BE2C (cell line): Measurements from ENCODE around the gene ARIH1.

ENCODE experiments used
- DNase-seq: peaks from one replicate; pipeline ENCODE4 v3.0.0-alpha.2; 2020
- H3K27me3 ChIP-seq: fragments of 250-450 bp; sonication (Bioruptor Pico); 2 replicates; pipeline ENCODE4 v1.5.1; 2020; ENCODE audit warnings: mild to moderate bottlenecking
- H3K36me3 ChIP-seq: fragments of 250-450 bp; sonication (Bioruptor Pico); 2 replicates; pipeline ENCODE4 v1.5.1; 2020; ENCODE audit warnings: mild to moderate bottlenecking
- H3K4me1 ChIP-seq: fragments of 250-450 bp; sonication (Bioruptor Pico); 2 replicates; pipeline ENCODE4 v1.5.1; 2020
- H3K4me3 ChIP-seq: 2 replicates; pipeline ENCODE4 v1.5.1; 2011; ENCODE audit warnings: low read depth, low read length
- H3K9me3 ChIP-seq: fragments of 250-450 bp; sonication (Bioruptor Pico); 2 replicates; pipeline ENCODE4 v1.5.1; 2020
- TF ChIP-seq, protein P1 (sequence below): IDR thresholded peaks from 2 replicates; pipeline ENCODE4 v1.5.1; 2012; ENCODE audit warnings: mild to moderate bottlenecking, low read depth, low read length

The ARIH1 gene

DNA sequence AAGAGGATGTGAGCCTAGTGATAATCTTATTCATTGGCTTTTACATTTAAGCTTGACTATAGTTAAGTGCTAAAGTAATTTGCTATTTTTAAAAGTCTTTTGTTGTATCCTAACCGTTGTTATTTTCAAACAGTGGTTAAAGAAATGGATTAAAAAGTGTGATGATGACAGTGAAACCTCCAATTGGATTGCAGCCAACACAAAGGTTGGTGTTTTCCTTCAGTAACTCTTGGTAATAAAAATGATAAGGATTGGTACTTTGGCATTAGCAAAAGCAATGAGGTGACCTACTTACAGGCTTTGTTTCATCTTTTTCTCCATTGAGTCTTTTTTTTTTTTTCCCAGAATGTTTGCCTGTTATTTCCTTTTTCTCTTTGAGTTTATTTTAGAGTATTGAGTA lies 92.8 kb downstream of the ARIH1 start:
- H3K36me3 ChIP-seq: peaks cover 36% of the 10 kb centered on the region
- no peaks in the 10 kb centered on the region for H3K4me1 ChIP-seq
- no peaks in the 10 kb centered on the region for H3K27me3 ChIP-seq
- TF ChIP-seq, protein P1, sequence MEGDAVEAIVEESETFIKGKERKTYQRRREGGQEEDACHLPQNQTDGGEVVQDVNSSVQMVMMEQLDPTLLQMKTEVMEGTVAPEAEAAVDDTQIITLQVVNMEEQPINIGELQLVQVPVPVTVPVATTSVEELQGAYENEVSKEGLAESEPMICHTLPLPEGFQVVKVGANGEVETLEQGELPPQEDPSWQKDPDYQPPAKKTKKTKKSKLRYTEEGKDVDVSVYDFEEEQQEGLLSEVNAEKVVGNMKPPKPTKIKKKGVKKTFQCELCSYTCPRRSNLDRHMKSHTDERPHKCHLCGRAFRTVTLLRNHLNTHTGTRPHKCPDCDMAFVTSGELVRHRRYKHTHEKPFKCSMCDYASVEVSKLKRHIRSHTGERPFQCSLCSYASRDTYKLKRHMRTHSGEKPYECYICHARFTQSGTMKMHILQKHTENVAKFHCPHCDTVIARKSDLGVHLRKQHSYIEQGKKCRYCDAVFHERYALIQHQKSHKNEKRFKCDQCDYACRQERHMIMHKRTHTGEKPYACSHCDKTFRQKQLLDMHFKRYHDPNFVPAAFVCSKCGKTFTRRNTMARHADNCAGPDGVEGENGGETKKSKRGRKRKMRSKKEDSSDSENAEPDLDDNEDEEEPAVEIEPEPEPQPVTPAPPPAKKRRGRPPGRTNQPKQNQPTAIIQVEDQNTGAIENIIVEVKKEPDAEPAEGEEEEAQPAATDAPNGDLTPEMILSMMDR: no peak
- H3K4me3 ChIP-seq: no peak overlapping the region
- no peak for DNase-seq
- no peaks in the 10 kb centered on the region for H3K9me3 ChIP-seq

DNA sequence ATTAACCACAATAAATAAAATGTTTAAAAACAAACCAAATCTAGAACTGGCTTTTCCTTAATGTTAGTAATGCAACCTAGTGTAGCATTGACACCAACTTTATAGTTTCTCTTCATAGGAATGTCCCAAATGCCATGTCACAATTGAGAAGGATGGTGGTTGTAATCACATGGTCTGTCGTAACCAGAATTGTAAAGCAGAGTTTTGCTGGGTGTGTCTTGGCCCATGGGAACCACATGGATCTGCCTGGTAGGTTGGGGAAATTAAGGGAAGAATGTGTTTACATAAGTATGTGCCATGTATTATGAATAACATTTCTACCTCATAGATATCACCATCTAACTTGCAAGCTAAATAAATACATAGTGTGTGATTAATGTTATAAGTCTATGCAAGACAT lies 95.9 kb downstream of the ARIH1 start:
- peaks cover 24% of the 10 kb centered on the region for H3K36me3 ChIP-seq
- no peaks in the 10 kb centered on the region for H3K4me1 ChIP-seq
- TF ChIP-seq, protein P1: no peak
- H3K4me3 ChIP-seq: no peak overlapping the region
- no peaks in the 10 kb centered on the region for H3K9me3 ChIP-seq
- no peak for DNase-seq
- no peaks in the 10 kb centered on the region for H3K27me3 ChIP-seq

DNA sequence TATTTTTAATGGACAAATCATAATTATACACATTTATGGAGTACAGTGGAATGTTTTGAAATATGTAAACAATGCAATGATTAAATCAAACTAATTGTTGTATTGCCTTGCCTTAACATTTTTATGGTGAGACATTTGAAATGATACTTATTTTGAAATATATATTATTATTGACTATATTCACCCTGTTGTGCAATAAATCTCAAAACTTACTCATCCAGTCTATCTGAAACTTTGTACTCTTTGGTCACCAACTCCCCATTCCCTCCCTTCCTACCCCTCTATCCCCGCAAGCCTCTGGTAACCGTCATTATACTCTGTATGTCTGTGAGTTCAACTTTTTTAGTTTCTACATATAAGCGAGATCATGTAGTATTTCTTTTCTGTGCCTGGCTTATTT lies 105.7 kb downstream of the ARIH1 start:
- Histone ChIP-seq H3K36me3 (peaks cover 47% of the 10 kb centered on the region), H3K4me1 (no peaks in the 10 kb centered on the region), H3K27me3 (no peaks in the 10 kb centered on the region), H3K4me3 (no peak overlapping the region), H3K9me3 (no peaks in the 10 kb centered on the region)
- no peak for DNase-seq
- TF ChIP-seq, protein P1: no peak

DNA sequence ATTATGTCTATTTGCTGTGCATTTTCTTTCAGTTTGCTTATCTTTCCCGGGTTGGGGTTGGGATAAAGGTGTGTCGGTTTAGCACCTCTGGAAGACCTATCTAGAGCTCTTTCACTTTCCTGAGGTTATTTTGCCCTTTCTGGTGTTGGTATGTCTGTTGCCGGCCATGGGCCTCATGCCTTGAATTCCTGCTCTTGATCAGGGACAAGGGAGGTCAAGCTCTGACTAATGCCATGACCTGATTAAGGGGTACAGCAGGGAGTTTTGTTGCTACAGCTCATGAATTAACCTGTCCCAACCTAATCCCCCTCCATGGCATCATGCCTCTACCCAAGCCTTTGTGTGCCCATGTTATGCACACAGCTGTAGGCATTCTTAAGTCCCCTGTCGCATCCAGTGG lies 109.9 kb downstream of the ARIH1 start:
- H3K36me3 ChIP-seq: peaks cover 36% of the 10 kb centered on the region
- DNase-seq: no peak
- no peaks in the 10 kb centered on the region for H3K9me3 ChIP-seq
- H3K4me1 ChIP-seq: no peaks in the 10 kb centered on the region
- TF ChIP-seq, protein P1: no peak
- H3K27me3 ChIP-seq: no peaks in the 10 kb centered on the region
- no peak overlapping the region for H3K4me3 ChIP-seq

DNA sequence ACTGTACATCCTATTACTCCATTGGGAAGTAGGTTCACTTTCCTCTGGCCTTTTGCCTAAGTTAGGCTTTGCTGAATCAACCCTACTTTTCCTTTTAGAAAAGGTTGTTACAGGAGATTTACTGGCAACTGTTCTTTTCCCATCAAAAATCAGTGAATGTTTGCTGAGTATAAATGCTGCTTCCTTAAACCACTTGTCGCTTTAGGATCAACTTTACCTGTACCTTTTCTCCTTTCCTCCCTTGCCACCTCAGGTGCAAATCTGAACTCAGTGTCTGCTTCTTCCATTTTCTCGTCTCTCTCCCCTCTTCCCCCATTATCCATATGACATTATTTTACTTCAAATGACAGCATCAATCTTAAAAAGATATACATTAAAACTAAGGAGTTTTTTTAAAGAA lies 110.9 kb downstream of the ARIH1 start:
- Histone ChIP-seq H3K27me3 (no peaks in the 10 kb centered on the region), H3K4me1 (no peaks in the 10 kb centered on the region), H3K9me3 (no peaks in the 10 kb centered on the region), H3K36me3 (peaks cover 32% of the 10 kb centered on the region), H3K4me3 (no peak overlapping the region)
- no peak for DNase-seq
- TF ChIP-seq, protein P1: no peak

DNA sequence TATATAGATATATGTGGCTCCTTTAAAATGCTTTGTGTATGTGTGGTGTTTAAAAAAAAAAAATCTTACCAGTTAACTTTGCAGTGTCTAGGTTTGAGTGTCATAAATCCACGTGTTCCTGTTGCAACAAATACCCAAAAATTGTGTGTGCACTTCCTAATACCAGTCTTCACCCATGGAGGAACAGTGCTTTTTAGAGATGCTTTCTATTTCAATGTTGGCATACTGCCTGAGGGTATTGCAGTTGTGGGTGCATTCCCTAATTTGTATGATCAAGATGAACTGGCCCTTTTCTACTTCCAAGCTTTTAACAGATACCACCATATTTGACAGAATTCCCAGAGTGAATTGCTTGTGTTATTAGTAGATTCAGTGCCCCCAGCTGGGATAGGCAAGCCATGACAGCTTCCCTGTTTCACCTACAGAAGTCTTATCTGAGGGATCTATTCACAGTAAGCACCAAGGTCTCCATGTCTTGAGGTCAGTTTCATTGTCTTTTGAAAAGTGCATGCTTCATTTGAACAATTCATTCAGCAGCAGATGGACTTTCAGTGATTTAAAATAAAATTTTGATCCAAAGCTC lies 111.4 kb downstream of the ARIH1 start:
- TF ChIP-seq, protein P1: peak; percentile 41

More for the DNA sequence above, 111.4 kb downstream of the ARIH1 start:
- no peaks in the 10 kb centered on the region for H3K27me3 ChIP-seq
- no peak overlapping the region for H3K4me3 ChIP-seq
- H3K9me3 ChIP-seq: no peaks in the 10 kb centered on the region
- peaks cover 27% of the 10 kb centered on the region for H3K36me3 ChIP-seq
- H3K4me1 ChIP-seq: no peaks in the 10 kb centered on the region
- no peak for DNase-seq
